GM19099 (cell line): ENCODE results near the gene MYL2.

ENCODE experiments used
- POLR2A ChIP-seq: IDR thresholded peaks from 3 replicates; pipeline ENCODE4 v1.6.1; 2011; ENCODE audit warnings: low read depth; ENCODE audit not compliant: insufficient read length; ENCODE audit errors: extremely low read depth

MYL2 gene, protein sequence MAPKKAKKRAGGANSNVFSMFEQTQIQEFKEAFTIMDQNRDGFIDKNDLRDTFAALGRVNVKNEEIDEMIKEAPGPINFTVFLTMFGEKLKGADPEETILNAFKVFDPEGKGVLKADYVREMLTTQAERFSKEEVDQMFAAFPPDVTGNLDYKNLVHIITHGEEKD

DNA sequence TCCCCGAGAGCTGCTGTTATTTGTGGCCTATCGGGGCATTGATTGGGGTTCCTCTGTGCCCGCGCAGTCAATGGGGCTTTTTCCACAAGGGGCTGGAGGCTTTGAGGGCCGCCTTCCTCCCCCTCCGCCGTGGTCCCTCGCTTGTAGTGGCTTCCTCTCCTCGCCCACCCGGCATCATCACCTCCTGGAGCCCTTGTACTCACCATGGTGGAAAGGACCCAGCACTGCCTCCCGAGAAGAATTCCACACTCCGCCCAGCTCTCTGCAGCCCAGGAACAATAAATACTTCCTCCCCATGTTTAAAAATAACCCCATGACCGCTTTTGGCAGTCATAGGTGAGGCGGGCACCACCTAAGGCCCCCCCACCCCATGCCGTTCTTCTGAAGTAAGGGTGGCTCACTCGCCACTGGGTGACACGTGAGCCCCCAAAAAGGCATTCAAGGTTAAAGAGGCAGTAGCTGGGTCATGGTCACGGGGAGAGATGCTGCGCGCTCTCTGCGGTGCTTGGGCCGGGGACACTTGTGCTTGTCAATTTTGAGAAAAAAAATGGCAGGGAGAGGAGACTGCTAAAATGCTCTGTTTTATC is at the start of gene MYL2:
Gene MYL2, minus strand, starts transcription at position 256 of the 587 bp plus-strand sequence. Its CDS starts 50 bp downstream, at position 206.
- no peak for TF ChIP-seq POLR2A

DNA sequence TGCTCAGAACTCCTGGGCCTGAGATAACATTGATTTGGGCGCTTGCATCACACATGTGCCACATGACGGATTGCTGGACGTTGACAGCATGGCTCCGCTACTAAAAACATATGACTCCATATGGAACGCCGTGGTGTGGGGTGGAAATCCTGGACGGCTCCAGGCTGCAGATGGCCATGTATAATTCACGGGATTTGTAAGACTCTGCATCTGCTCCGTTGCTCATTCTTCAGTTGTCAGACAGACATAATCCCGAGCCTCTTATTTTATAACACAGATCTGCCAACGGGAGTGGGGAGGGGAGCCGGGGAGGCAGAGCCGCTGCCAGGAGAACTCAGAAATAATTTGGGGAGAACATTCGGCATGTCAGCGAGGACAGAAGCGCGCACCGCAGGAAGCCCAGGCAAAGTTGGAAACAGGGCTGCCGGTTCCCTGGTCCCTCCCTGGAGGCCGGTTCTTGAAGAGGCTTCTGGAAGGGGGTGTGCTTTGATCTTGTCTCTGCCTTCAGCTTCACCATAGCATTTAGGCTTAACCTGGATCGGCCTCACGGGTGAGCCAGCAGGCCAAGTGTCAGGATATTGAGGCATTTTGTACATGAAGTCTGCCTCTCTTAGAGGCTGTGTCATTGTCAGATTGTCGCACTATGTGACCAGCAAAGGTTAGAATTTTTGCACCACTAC is 45.8 kb upstream of the MYL2 start:
- TF ChIP-seq POLR2A = no peak

DNA sequence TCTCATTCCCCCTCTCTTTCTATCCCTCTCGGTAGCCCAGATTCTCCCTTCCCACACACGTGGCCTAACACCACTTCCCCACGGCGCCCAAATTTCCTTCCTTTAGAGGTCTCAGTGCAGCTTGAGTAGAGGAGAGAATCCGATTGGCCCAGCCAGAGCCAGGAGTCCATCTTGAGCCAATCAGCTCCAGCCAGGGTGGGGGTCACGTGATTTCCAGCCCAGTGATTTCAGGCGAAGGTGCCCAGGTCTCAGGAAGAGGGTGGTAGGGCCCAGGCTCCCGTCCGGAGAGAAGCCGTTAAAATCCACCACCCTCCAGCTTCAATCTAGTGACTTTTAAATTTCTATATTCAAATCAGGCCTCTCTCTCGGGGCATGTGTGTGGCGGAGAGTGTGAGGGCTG is 45.2 kb upstream of the MYL2 start:
- no peak for TF ChIP-seq POLR2A

DNA sequence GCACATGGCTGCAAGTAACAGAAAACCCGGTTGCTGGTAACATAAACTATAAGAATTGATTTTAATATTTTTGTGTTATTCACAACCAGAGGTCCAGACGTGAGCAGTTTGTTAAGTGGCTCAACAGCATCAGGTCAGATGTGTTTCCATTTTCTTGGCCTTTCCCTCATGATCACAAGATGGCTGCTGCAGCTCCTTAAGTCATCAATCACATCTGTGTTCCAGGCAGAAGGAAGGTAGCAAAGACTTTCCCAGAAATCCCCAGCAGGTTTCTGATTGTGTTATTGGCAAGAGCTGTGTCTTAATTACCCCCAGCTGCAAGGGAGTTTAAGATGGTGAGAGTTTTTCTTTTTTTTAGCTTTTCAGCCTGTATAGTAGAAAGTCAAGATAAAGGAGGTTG is 40.4 kb upstream of the MYL2 start:
- no peak for TF ChIP-seq POLR2A

DNA sequence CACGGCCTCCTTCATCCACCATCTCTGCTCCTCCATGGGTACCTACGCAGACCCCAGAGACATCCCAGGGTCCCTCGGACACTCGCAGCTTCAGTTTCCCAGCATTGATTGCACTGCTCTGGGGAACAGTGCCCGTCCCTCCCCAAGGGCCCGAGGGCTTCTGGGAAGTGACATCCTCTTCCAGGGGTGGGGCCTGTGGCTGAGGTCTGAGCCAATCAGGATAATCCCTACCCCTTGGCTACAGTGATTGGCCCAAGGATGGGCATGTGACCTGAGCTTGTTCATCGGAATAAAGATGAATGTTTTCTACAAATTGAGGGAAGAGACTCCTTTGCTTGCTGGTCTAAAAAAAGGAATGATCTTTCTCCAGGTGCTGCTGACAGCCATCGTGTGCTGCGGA is 37.3 kb upstream of the MYL2 start:
- no peak for TF ChIP-seq POLR2A

DNA sequence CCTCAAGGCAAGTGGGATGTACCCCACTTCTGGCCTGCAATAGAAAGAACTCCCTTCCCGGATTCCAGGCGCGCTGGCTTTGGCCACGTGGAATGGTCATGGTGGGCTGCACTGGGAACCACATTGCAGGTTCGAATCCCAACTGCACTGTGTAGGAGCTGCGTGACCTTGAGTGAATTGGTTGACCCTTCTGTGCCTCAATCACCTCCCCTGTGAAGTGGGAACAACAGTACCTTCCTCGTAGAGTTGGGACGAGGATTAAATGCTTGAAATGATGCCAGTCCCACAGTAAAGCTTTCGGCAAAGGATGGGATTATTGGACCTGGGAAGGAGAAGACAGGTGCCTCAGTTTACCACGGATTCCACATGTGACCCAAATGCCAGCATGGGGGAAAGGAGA is 36.8 kb upstream of the MYL2 start:
- TF ChIP-seq POLR2A = no peak

DNA sequence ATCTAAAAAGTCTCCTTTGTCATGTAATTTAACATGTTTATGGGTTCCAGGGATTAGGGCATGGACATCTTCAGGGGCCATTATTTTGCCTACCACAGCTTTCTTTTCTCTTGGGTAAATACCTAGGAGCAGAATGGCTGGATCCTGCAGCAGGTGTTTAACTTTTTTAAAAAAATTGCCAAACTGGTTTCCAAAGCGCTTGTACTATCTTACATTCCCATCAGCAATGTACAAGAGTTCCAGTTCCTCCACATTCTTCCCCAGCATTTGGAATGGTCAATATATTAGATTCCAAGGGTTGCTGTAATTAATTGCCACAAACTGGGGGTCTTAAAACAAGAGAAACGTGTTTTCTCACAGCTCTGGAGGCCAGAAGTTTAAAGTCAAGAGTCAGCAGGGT is 27.7 kb upstream of the MYL2 start:
- no peak for TF ChIP-seq POLR2A

DNA sequence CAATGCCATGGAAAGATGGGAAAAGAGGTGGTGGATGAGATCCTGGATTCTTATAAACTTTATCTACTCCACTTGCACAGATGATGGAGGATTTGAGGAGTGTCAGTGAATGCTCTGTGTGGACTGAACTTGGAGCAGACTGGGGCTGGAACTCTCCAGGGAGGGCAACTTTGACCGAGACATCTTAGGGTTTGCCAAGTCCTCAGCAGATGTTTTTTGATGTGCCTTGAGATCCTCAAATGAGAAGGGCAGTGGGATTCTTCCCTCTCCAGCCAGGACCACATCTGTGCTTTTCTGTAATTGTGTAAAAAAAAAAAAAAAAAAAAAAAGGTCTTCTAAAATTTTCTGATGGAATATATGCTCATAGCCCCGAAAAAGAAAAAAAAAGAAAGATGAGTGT is 23.0 kb upstream of the MYL2 start:
- TF ChIP-seq POLR2A = no peak

DNA sequence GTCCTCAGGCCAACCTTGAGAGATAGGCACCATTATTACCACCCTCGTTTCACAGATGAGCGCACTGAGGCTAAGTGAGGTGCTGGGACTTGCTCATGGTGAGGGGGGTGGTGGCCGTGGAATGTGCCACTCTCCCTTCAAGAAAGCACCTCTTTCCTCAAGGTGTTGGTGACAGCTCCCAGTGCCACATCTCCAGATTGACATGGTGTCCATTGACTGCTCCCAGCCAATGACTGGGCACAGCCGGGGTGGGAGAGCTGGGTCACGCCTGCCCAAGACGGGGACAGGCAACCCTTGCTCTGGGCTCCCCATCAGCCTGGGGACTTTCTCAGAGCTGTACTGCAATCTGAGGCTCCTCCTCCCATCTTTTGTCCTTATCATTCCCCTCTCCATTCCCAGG is 21.0 kb upstream of the MYL2 start:
- no peak for TF ChIP-seq POLR2A

DNA sequence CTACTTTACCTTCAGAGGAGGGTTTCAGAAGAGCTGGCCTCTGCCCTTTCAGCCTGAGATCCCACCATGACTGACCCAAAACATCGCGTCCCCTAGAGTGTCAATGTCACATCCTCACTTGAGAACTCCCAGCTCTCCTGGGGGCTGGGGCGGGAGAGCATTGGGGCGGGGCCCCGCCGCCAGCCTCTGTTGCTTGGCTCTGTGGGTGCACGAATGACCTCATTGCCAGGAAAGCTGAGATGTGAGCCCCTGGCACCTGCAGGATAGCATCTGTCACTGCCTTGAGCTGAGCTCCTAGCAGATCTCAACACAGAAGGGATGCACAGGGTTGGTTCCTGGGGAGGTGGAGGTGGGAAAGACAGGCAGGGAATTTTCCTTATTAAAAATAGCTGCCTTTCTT is 20.6 kb upstream of the MYL2 start:
- no peak for TF ChIP-seq POLR2A

DNA sequence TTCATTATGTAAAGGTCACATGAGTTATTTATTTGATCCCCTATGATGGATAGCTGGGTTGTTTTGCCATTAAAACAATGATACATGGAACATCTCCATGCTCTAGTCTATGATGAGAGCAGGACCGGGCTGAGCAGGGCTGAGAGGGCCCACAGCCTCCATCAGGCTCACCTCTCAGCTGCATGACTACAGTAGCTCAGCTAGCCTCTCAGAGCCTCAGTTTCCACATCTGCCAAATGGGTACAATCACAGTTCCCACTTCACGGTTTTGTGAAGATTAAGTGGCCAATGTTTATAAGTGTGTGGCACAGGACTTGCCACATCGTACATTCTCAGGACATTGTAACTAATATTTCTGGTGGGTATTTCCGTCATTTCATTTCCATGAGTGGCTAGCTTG is 19.9 kb upstream of the MYL2 start:
- TF ChIP-seq POLR2A = no peak

DNA sequence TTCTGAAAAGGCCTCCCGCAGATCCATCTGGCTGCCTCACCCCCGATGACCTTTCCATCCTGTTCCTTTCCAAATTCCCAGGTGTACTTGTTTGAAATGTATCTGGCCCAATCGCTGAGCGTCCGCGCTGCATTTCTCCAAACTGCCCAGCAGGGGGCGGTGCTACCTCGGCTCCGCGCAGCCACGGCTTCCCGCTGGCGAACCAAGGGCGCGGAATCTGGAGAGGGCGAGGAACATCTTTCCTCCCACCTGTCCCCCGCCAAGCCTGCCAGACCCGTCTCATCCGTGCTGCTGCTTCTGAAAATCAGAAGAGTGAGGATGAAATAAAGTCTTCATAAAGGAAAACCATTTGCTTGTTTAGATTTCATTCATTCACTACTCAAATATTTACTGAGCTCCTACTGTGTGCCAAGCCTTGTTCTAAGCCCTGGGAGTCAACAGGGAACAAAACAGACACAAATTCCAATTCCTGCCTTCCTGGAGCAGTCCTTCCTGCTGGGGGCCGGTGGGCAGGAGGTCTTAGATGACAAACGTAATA is 16.8 kb upstream of the MYL2 start:
- TF ChIP-seq POLR2A = no peak

DNA sequence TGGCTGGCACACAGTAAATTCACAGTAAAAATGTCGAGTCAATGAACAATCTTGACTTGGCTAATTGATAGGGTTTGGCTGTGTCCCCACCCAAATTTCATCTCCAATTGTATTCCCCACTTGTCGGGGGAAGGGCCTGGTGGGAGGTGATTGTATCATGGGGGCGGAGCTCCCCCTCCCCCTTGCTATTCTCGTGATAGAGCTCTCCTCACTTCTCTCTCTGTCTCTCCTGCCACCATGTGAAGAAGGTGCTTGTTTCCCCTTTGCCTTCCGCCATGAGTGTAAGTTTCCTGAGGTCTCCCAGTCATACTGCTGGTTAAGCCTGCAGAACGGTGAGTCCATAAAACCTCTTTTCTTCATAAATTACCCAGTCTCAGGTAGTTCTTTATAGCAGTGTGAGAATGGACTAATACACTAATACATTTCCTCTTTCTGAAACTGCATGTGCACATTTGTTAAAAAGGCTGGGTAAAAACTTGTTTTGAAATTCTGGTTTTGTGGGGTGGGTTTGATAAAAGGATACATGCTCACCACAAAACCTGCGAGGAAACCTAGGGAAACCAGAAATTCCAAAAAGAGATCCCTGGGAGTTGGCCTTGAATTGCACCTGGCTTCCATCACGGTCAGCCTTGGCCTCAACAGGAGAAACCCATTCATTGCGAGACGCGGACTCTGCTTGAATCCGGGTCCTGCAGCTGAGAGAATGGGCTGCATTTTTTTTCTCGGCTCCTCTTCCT is 16.2 kb upstream of the MYL2 start:
- TF ChIP-seq POLR2A = no peak

DNA sequence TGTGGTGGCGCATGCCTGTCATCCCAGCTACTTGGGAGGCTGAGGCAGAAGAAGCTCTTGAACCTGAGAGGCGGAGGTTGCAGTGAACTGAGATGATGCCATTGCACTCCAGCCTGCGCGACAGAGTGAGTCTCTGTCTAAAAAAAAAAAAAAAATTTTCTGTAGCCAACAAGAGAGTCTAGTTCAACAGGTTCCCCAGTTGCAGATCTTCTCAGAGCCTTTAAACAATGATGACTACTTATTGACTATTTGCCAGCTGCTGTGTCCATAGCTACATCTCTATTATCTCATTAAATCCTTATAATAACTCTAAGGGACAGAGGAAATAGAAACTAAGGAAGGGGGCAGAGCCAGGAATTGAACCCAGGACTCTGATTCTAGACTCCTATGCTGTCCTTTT is 15.2 kb upstream of the MYL2 start:
- TF ChIP-seq POLR2A = no peak

DNA sequence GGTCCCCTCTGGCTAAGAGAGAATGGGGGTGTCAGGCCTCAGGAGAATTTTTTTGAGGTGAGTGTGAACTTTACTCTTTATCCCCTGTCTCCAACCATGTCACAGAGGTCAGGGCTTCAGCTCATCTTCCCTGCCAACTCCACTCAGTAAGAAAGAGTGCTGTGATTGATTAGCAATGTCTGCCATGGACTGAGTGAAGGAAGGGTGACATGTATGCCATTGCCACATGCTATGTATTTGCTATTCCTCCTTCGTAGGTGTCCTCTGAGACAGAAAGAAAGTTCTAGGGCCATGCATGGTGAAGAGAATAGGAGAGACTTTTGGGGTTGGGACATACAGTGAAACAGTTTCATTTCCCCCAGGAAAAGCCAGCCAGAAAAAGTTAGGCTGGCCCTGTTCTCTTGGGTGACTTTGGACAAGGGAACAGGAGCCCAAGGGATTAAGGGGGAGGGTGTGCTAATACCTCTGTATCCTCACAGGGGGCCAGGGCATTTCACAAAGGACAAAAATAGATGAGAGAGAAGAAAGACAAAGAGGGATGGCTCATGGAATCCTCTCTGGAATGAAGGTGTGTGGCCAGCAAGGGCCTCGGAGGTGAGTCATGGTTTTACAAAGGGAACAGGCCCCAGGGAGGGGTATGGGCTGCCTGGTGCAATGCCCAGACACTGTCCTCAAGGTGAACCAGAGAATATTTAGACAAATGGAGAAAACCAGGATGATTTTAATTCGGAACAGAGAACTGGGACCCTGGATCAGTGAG is 13.9 kb upstream of the MYL2 start:
- no peak for TF ChIP-seq POLR2A

DNA sequence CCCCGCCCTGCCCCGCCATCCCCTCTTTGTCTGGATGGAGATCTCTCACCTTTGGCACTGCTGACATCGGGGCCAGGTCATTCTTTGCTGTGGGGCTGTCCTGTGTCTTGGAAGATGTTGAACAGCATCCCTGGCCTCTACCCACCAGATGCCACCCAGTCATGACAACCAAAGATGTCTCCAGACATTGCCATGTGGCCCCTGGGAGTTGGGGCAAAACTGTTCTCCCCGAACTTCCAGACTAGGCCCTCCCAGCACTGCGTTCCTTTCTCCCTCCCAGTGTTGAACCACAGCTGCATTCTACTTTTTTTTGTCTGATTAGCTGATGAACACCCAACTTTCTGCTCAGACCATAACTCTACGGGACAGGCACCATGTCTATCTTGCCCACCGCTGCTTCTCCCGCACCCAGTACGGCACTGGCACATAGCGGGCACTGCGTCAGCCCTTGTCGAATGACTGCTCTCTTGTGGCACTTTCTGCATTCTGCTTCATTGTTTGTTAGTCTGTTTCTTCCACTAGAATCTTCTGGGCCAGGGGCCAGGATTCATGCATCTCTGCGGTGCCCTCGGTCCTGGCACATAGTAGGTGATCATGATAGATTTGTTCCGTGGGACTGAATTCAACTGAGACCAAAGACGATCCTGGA is 13.1 kb upstream of the MYL2 start:
- no peak for TF ChIP-seq POLR2A
